Immature natural killer cell (primary cell): ENCODE results near the gene WDR82. TPM values are rescaled to one million over a fixed set of nuclear protein-coding genes. Genes with fewer than 3 reads are reported as not detected.

Source experiments
- DNase-seq, 3 donors: peaks; one replicate each; pipeline ENCODE4 v3.0.0; 2022; ENCODE audit warnings: mixed read lengths in 1 of 3
- H3K27ac Mint-ChIP-seq, 6 donors: one replicate each; pipeline ENCODE4 v1.8.0; 2020; ENCODE audit warnings: mixed read lengths in 6 of 6, mild to moderate bottlenecking in 5 of 6, inconsistent platforms in 4 of 6, moderate library complexity in 3 of 6
- H3K27me3 Mint-ChIP-seq, 3 donors: one replicate each; pipeline ENCODE4 v1.8.0; 2020 to 2021; ENCODE audit warnings: low read depth in 3 of 3, mild to moderate bottlenecking in 3 of 3, mixed read lengths in 3 of 3, moderate library complexity in 3 of 3, inconsistent platforms in 1 of 3
- H3K36me3 Mint-ChIP-seq, 3 donors: one replicate each; pipeline ENCODE4 v1.8.0; 2020; ENCODE audit warnings: mixed read lengths in 3 of 3, inconsistent platforms in 2 of 3, mild to moderate bottlenecking in 2 of 3
- H3K4me1 Mint-ChIP-seq, 2 donors: one replicate each; pipeline ENCODE4 v1.8.0; 2020; ENCODE audit warnings: inconsistent platforms in 2 of 2, mild to moderate bottlenecking in 2 of 2, mixed read lengths in 2 of 2, moderate library complexity in 1 of 2
- H3K4me3 Mint-ChIP-seq, 5 donors: one replicate each; pipeline ENCODE4 v1.8.0; 2020; ENCODE audit warnings: mild to moderate bottlenecking in 5 of 5, mixed read lengths in 5 of 5, inconsistent platforms in 3 of 5, moderate library complexity in 3 of 5
- H3K9me3 Mint-ChIP-seq, 6 donors: one replicate each; pipeline ENCODE4 v1.8.0; 2020; ENCODE audit warnings: mild to moderate bottlenecking in 6 of 6, mixed read lengths in 6 of 6, inconsistent platforms in 4 of 6, moderate library complexity in 3 of 6
- polyA plus RNA-seq, 3 donors: library from polyadenylated mRNA; unstranded; fragments of 300-500 nt; fragmentation: Illumina TruSeq; gene quantifications; one replicate each; pipeline ENCODE4 v1.2.3, GENCODE V29; 2021

Gene WDR82
- polyA plus RNA-seq, 3 donors from 2014 or later = 76.9 to 99.5 (median 81.5) TPM

- Mint-ChIP-seq H3K27me3 (peaks cover 4 to 12% (median 7%) of the 10 kb centered on the region in 3 donors), H3K4me1 (peaks cover 71 to 82% of the 10 kb centered on the region in 2 donors), H3K27ac (peak overlapping the region; percentile 89 to 97 (median 94)), H3K36me3 (peaks cover 0 to 10% (median 4%) of the 10 kb centered on the region in 3 donors), H3K4me3 (peak overlapping the region; percentile 80 to 87 (median 84)), H3K9me3 (no peaks in the 10 kb centered on the region)
- DNase-seq = no peak
These were observed 34.4 kb downstream of the WDR82 start for GRCh38 chr3:52243791-52244628.

GRCh38 chr3:52242039-52242438, 36.4 kb downstream of the WDR82 start:
- peaks cover 4 to 12% (median 10%) of the 10 kb centered on the region in 3 donors for H3K27me3 Mint-ChIP-seq

GRCh38 chr3:52240886-52241370, 37.5 kb downstream of the WDR82 start:
- peaks cover 4 to 12% (median 8%) of the 10 kb centered on the region in 3 donors for H3K27me3 Mint-ChIP-seq
- H3K27ac Mint-ChIP-seq = peak overlapping the region; percentile 84 to 95 (median 93)
- H3K9me3 Mint-ChIP-seq = no peaks in the 10 kb centered on the region
- H3K4me3 Mint-ChIP-seq = peak overlapping the region in 4 of 5 donors; percentile 94 to 100 (median 98)
- peaks cover 66 to 79% of the 10 kb centered on the region in 2 donors for H3K4me1 Mint-ChIP-seq
- H3K36me3 Mint-ChIP-seq = peaks cover 0 to 3% (median 0%) of the 10 kb centered on the region in 3 donors
- no peak for DNase-seq

More at GRCh38 chr3:52242039-52242438, 36.4 kb downstream of the WDR82 start:
- Mint-ChIP-seq H3K27ac (peak overlapping the region in 3 of 6 donors; percentile 19 to 84 (median 83)), H3K9me3 (no peaks in the 10 kb centered on the region), H3K4me3 (peak overlapping the region in 1 of 5 donors; percentile 20), H3K4me1 (peaks cover 68 to 79% of the 10 kb centered on the region in 2 donors), H3K36me3 (peaks cover 0 to 3% (median 0%) of the 10 kb centered on the region in 3 donors)
- no peak for DNase-seq

GRCh38 chr3:52240059-52240885, 38.2 kb downstream of the WDR82 start:
- H3K4me3 Mint-ChIP-seq = peak overlapping the region; percentile 94 to 100 (median 98)
- no peak for DNase-seq
- H3K27ac Mint-ChIP-seq = peak overlapping the region; percentile 84 to 95 (median 93)
- peaks cover 0 to 3% (median 0%) of the 10 kb centered on the region in 3 donors for H3K36me3 Mint-ChIP-seq
- H3K4me1 Mint-ChIP-seq = peaks cover 72 to 83% of the 10 kb centered on the region in 2 donors
- peaks cover 4 to 11% (median 8%) of the 10 kb centered on the region in 3 donors for H3K27me3 Mint-ChIP-seq
- H3K9me3 Mint-ChIP-seq = no peaks in the 10 kb centered on the region

- peaks cover 0 to 8% (median 8%) of the 10 kb centered on the region in 3 donors for H3K27me3 Mint-ChIP-seq
These were observed 39.4 kb downstream of the WDR82 start, which contains the start of gene TWF2 for GRCh38 chr3:52238761-52239701. TWF2 (minus strand) TSS chr3:52239158; CDS start chr3:52239016, 142 bp downstream.

GRCh38 chr3:52238193-52238760, 40.2 kb downstream of the WDR82 start:
- peaks cover 0 to 8% (median 8%) of the 10 kb centered on the region in 3 donors for H3K27me3 Mint-ChIP-seq
- DNase-seq = no peak
- peaks cover 0 to 3% (median 0%) of the 10 kb centered on the region in 3 donors for H3K36me3 Mint-ChIP-seq
- H3K9me3 Mint-ChIP-seq = no peaks in the 10 kb centered on the region
- peak overlapping the region; percentile 94 to 100 (median 98) for H3K4me3 Mint-ChIP-seq
- H3K4me1 Mint-ChIP-seq = peaks cover 65 to 83% of the 10 kb centered on the region in 2 donors
- H3K27ac Mint-ChIP-seq = peak overlapping the region; percentile 90 to 97 (median 94)

More at GRCh38 chr3:52238761-52239701, 39.4 kb downstream of the WDR82 start, which contains the start of gene TWF2:
- peaks cover 68 to 83% of the 10 kb centered on the region in 2 donors for H3K4me1 Mint-ChIP-seq
- H3K4me3 Mint-ChIP-seq = peak within 1 kb of the TSS; percentile 94 to 100 (median 98)
- H3K36me3 Mint-ChIP-seq = peaks cover 0 to 3% (median 0%) of the 10 kb centered on the region in 3 donors
- peak within 1 kb of the TSS; percentile 90 to 97 (median 95) for H3K27ac Mint-ChIP-seq
- H3K9me3 Mint-ChIP-seq = no peaks in the 10 kb centered on the region
- peak; percentile 90 to 93 (median 92) for DNase-seq

- H3K4me1 Mint-ChIP-seq = peaks cover 61 to 79% of the 10 kb centered on the region in 2 donors
- H3K9me3 Mint-ChIP-seq = no peaks in the 10 kb centered on the region
- H3K27ac Mint-ChIP-seq = peak overlapping the region in 5 of 6 donors; percentile 90 to 97 (median 94)
- DNase-seq = no peak
- H3K27me3 Mint-ChIP-seq = peaks cover 0 to 8% (median 8%) of the 10 kb centered on the region in 3 donors
- H3K36me3 Mint-ChIP-seq = peaks cover 0 to 3% (median 0%) of the 10 kb centered on the region in 3 donors
- H3K4me3 Mint-ChIP-seq = peak overlapping the region; percentile 94 to 100 (median 98)
These were observed 40.7 kb downstream of the WDR82 start for GRCh38 chr3:52237657-52238172.

- H3K4me3 Mint-ChIP-seq = peak overlapping the region; percentile 38 to 99 (median 97)
- peak overlapping the region in 4 of 6 donors; percentile 40 to 80 (median 74) for H3K27ac Mint-ChIP-seq
- DNase-seq = no peak
These were observed 41.3 kb downstream of the WDR82 start for GRCh38 chr3:52237006-52237656.

GRCh38 chr3:52236424-52236886, 42.0 kb downstream of the WDR82 start:
- Mint-ChIP-seq H3K4me3 (peak overlapping the region in 4 of 5 donors; percentile 21 to 99 (median 43)), H3K4me1 (peaks cover 69 to 78% of the 10 kb centered on the region in 2 donors), H3K27ac (peak overlapping the region in 5 of 6 donors; percentile 42 to 77 (median 73)), H3K27me3 (peaks cover 0 to 8% (median 8%) of the 10 kb centered on the region in 3 donors), H3K9me3 (no peaks in the 10 kb centered on the region), H3K36me3 (peaks cover 0 to 6% (median 0%) of the 10 kb centered on the region in 3 donors)
- no peak for DNase-seq

More at GRCh38 chr3:52237006-52237656, 41.3 kb downstream of the WDR82 start:
- Mint-ChIP-seq H3K4me1 (peaks cover 64 to 78% of the 10 kb centered on the region in 2 donors), H3K9me3 (no peaks in the 10 kb centered on the region), H3K27me3 (peaks cover 0 to 8% (median 8%) of the 10 kb centered on the region in 3 donors), H3K36me3 (peaks cover 0 to 3% (median 0%) of the 10 kb centered on the region in 3 donors)

GRCh38 chr3:52234516-52235447, 43.7 kb downstream of the WDR82 start:
- no peak overlapping the region for H3K4me3 Mint-ChIP-seq
- H3K27ac Mint-ChIP-seq = peak overlapping the region; percentile 40 to 80 (median 74)
- H3K27me3 Mint-ChIP-seq = peaks cover 0 to 8% (median 6%) of the 10 kb centered on the region in 3 donors
- no peaks in the 10 kb centered on the region for H3K9me3 Mint-ChIP-seq
- H3K4me1 Mint-ChIP-seq = peaks cover 55 to 64% of the 10 kb centered on the region in 2 donors
- DNase-seq = no peak
- peaks cover 0 to 5% (median 0%) of the 10 kb centered on the region in 3 donors for H3K36me3 Mint-ChIP-seq
